Large intestine (tissue), 3 donors: ENCODE measurements around the gene IRF2BPL. TPM values are rescaled to one million over a fixed set of nuclear protein-coding genes. Genes with fewer than 3 reads are reported as not detected.
A peak's percentile ranks its signal among the peaks of the same experiment; 100 is the strongest.

Experiments used
- DNase-seq, 2 donors: peaks; one replicate each; pipeline versions ENCODE4 v3.0.0 to v3.0.0-alpha.2; 2013
- H3K27ac ChIP-seq: one replicate; pipeline ENCODE4 v1.5.1; 2013; ENCODE audit warnings: low read length
- H3K27me3 ChIP-seq: 2 replicates; pipeline ENCODE4 v1.6.1; 2013; ENCODE audit warnings: low read length; ENCODE audit not compliant: control insufficient read depth, insufficient read depth
- H3K36me3 ChIP-seq: 2 replicates; pipeline ENCODE4 v1.6.1; 2013; ENCODE audit warnings: low read length; ENCODE audit not compliant: control insufficient read depth, insufficient read depth
- H3K4me1 ChIP-seq: one replicate; pipeline ENCODE4 v1.6.1; 2013; ENCODE audit warnings: low read length; ENCODE audit not compliant: control insufficient read depth, insufficient read depth
- H3K4me3 ChIP-seq: one replicate; pipeline ENCODE4 v1.5.1; 2013; ENCODE audit warnings: low read length
- H3K9me3 ChIP-seq: one replicate; pipeline ENCODE4 v1.6.1; 2013; ENCODE audit warnings: mild to moderate bottlenecking, low read depth, low read length, moderate library complexity; ENCODE audit not compliant: control insufficient read depth
- WGBS: methylation state at CpG from one replicate; pipeline ENCODE4 v1.1.5; 2013; ENCODE audit warnings: low lambda C conversion rate; ENCODE audit not compliant: insufficient coverage; 5-methylcytosine and 5-hydroxymethylcytosine counted together
- polyA plus RNA-seq: library from polyadenylated mRNA; unstranded; fragments of 120-200 nt; gene quantifications from one replicate; pipeline ENCODE4 v1.2.1, GENCODE V29; 2013

Gene IRF2BPL
- polyA plus RNA-seq, 1 donor: 19.4 TPM

DNA sequence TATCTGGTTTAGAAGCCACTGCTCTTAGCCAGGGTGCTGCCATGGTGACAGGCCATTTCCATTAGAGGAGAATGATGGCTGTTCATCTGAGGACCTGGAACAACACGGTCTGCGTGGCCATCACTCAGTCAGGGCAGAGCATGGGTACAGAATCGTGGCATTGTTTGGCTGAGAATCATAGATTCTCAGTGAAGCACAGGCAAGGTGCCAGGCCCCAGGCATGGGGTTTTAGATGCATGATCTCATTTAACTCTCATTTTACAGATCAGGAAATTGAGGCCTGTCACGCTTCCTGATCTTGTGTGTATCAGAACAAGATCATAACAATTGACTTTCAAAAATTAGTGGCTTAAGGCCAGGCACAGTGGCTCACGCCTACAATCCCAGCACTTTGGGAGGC, 26.8 kb upstream of the IRF2BPL start:
- DNase-seq: no peak
- WGBS: no CpG with 5 or more reads among the region's 5 CpGs
- H3K4me3 ChIP-seq: no peak overlapping the region
- peaks cover 5% of the 10 kb centered on the region for H3K9me3 ChIP-seq
- H3K36me3 ChIP-seq: no peaks in the 10 kb centered on the region
- no peaks in the 10 kb centered on the region for H3K4me1 ChIP-seq
- H3K27me3 ChIP-seq: no peaks in the 10 kb centered on the region
- H3K27ac ChIP-seq: no peak overlapping the region

DNA sequence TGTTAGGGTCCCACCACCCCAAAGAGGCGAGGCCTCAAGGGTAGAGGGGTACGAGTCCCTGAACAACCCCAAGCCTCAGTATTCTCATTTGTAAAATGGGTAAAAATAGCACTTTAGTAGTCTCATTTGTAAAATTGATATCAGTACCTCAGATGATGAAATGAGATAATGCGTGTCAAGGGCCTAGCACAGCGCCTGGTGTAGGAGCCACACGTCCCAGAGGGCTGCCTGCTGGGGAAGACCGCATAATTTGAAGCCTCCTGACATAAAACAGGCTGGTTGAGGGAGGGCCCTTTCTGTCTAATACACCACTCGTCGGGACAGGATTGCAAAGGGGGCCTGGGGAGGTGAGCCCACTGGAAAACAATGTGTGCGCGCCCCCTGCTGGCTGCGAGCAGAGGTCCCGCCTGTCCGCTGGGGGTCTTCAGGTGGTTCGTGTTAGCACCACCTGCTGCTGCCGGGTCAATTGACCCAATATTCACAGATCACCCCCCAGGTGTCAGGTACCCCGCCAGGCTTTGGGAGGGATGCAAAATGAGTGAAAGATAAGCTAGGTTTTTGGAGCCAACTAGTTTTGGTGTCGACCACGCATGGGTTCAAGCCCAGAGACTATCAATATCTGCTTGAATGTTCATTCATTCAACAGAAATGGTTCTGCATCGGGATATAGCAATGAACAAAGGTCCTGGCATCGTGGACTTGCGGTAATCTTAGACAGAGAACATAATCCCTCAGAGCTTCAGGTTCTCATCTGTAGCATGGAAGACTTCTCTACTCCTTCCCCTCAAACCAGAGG, 24.7 kb upstream of the IRF2BPL start:
- H3K4me1 ChIP-seq: no peaks in the 10 kb centered on the region
- no peaks in the 10 kb centered on the region for H3K27me3 ChIP-seq
- H3K36me3 ChIP-seq: no peaks in the 10 kb centered on the region
- no CpG with 5 or more reads among the region's 21 CpGs for WGBS
- peak in 1 of 2 donors; percentile 47 for DNase-seq
- H3K27ac ChIP-seq: no peak overlapping the region
- H3K9me3 ChIP-seq: peaks cover 5% of the 10 kb centered on the region
- no peak overlapping the region for H3K4me3 ChIP-seq

DNA sequence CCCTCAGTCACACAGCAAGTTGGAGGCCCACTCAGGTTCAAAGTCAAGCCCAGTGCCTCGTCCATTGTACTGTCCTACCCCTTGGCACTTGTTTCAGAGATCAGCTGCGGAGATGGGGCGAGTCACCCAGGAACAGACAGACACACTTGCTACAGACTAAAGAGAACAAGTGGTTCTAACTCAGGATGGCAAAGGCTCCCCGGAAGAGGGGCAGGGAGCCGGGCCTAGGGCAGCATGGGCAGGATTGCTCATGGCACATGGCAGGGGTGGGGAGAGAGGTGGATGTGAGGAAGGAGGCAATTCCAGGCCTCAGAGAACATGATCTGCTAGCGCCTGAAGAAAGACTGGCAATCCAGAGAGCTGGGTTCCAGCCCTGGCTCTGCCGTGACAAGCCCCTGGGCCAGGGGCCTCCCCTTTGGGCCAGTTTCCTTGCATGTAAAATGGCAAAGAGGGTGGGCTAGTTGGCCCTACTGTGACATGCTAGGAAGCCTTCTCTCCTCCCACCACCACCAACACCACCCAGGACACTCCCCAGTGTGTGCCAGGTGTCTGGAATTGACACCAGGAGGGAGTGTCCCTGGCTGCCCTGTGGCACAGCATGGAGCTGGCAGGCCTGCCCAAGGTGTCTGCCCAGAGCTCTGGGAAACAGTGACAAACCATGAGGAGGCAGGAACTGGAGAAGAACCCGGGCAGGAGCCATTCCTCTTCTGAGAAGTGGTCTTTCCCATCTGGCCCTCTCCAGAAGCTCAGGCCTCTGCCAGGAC, 24.0 kb upstream of the IRF2BPL start:
- H3K4me3 ChIP-seq: no peak overlapping the region
- H3K27me3 ChIP-seq: no peaks in the 10 kb centered on the region
- H3K36me3 ChIP-seq: no peaks in the 10 kb centered on the region
- WGBS: 80% methylated on average over 1 of the region's 8 CpGs
- no peak overlapping the region for H3K27ac ChIP-seq
- DNase-seq: no peak
- peaks cover 5% of the 10 kb centered on the region for H3K9me3 ChIP-seq
- no peaks in the 10 kb centered on the region for H3K4me1 ChIP-seq

DNA sequence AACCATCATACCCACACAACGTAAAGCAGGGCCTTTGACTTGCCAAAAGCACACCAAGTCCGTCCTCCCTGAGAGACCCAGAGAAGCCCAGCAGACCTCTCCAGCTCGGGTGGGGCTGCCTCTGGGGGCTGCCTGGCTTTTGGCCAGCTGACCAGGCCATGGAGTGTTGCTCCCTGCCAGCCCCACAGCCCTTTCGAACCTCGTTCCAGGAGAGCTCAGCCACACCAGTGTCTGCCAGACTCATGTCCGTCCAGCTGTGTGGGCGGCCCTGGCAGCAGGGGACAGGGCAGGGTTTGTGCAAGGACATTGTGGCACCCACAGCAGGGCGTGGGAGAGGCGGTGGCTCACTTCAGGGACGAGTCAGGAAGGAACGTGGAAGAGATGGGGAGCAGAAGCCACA, 22.6 kb upstream of the IRF2BPL start:
- no peaks in the 10 kb centered on the region for H3K27me3 ChIP-seq
- no CpG with 5 or more reads among the region's 11 CpGs for WGBS
- DNase-seq: no peak
- no peak overlapping the region for H3K27ac ChIP-seq
- H3K9me3 ChIP-seq: peaks cover 3% of the 10 kb centered on the region
- no peak overlapping the region for H3K4me3 ChIP-seq
- no peaks in the 10 kb centered on the region for H3K36me3 ChIP-seq
- no peaks in the 10 kb centered on the region for H3K4me1 ChIP-seq

DNA sequence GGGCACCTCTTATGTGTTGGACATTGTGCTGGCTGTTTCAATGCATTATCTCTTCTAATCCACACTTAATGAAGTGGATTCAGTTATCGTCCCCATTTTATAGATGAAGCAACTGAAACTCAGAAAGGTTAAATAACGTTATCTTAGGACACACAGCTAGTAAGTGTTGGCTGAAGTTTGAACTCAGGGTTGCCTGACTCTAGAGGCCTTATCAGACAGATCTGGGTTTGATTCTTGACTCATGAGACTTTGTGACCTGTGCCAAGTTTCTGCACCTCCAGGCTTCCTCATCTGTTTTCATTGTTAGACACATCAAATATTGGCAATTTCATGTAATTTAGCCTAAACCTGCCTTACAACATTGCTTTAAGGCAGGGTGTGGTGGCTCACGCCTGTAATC, 18.2 kb upstream of the IRF2BPL start:
- peaks cover 31% of the 10 kb centered on the region for H3K4me1 ChIP-seq
- H3K9me3 ChIP-seq: no peaks in the 10 kb centered on the region
- no CpG with 5 or more reads among the region's 3 CpGs for WGBS
- H3K27ac ChIP-seq: no peak overlapping the region
- no peak for DNase-seq
- H3K36me3 ChIP-seq: no peaks in the 10 kb centered on the region
- no peaks in the 10 kb centered on the region for H3K27me3 ChIP-seq
- H3K4me3 ChIP-seq: no peak overlapping the region

DNA sequence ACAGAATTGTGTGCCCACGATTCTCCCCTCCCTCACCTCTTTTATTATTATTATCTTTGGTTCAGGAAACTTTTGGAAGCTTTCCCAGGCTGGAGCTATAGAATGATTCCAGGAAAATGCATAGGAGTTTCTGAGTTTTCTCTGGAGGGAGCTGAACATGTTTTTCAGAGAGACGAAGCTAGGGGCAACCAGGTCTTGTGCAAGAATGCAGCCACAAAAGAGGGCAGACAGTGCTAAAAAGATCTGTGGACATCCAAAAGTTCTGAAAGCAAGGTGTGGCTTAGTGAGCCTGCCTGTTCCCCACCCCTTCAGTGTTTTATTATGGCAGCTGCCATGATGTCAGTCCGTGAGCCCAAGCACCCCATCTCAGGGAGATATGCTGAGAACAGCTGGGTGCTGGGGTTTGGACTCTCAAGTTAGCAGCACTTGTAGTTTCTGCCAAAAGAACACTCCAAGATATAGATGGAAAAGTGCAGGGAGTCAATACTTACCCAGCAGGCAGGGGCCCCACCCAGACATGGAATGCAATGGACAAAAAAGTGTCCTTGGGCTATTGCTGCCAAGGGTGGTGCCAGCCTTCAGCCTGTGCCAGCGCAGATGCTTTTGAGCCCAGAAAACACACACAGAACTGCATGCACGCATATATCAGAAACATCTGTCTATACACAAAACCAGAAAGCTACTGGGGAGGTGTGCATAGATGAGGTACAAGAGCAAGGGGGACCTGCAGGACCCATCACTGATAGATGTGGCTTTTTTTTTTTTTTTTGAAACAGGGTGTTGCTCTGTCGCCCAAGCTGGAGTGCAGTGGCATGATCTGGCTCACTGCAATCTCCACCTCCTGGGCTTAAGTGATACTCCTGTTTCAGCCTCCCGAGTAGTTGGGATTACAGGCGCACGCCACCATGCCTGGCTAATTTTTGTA, 17.0 kb upstream of the IRF2BPL start:
- H3K4me1 ChIP-seq: peaks cover 44% of the 10 kb centered on the region
- DNase-seq: no peak

DNA sequence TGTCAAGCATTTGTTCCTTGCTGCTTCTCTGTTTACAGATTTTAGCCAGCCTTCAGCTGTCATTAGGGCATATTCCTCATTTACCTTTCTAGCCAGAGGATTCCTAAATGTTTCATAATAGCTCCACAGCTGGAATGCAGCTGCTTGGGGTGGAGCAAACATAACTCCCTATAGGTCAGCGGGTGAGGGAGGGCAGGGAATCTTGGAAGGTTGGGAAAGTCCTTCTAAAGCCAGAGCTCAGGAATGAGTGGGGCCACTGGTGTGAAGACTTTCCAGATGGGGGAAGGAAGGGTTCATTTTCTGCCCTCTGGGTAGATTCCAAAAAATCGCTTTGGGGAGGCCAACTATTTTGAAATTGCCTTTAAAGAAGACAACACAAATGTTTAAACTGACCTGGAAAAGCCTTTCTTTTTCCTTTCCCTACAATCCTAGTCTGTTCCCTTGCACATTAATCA, 16.3 kb upstream of the IRF2BPL start:
- peak overlapping the region; percentile 4 for H3K27ac ChIP-seq
- 0% methylated on average over 1 of the region's 2 CpGs for WGBS
- no peaks in the 10 kb centered on the region for H3K27me3 ChIP-seq
- H3K9me3 ChIP-seq: no peaks in the 10 kb centered on the region
- no peak overlapping the region for H3K4me3 ChIP-seq
- no peak for DNase-seq
- H3K36me3 ChIP-seq: no peaks in the 10 kb centered on the region
- H3K4me1 ChIP-seq: peaks cover 47% of the 10 kb centered on the region

More for the DNA sequence above, 17.0 kb upstream of the IRF2BPL start:
- H3K36me3 ChIP-seq: no peaks in the 10 kb centered on the region
- peak overlapping the region; percentile 4 for H3K27ac ChIP-seq
- H3K9me3 ChIP-seq: no peaks in the 10 kb centered on the region
- no peaks in the 10 kb centered on the region for H3K27me3 ChIP-seq
- H3K4me3 ChIP-seq: no peak overlapping the region
- no CpG with 5 or more reads among the region's 9 CpGs for WGBS

DNA sequence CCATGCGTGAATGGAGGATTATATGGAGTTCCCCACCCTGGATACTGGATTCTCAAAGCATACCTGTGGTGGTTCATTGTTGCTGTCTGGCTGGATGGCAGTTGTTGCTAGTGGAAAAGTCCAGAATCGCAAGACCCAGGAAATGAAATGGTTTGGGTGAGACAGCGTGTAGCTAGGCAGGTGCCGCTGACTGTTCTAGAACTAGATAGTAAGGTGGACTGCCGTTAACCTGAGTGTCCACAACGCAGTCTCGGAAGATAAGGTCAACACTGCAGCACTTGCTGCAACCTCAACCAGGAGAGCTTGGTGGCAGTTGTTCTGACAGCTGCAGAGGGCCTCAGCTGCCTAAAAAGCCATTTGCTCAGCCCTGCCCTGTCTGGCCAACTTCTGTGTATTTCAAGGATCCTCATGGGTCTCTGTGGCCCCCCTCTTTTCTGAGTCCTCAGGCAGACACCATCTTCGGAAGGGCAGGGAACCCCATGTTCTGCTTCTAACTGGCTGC, 15.5 kb upstream of the IRF2BPL start:
- Histone ChIP-seq H3K27ac (peak overlapping the region; percentile 58), H3K27me3 (no peaks in the 10 kb centered on the region), H3K4me1 (peaks cover 54% of the 10 kb centered on the region), H3K36me3 (no peaks in the 10 kb centered on the region), H3K4me3 (no peak overlapping the region), H3K9me3 (no peaks in the 10 kb centered on the region)
- DNase-seq: no peak
- no CpG with 5 or more reads among the region's 8 CpGs for WGBS

DNA sequence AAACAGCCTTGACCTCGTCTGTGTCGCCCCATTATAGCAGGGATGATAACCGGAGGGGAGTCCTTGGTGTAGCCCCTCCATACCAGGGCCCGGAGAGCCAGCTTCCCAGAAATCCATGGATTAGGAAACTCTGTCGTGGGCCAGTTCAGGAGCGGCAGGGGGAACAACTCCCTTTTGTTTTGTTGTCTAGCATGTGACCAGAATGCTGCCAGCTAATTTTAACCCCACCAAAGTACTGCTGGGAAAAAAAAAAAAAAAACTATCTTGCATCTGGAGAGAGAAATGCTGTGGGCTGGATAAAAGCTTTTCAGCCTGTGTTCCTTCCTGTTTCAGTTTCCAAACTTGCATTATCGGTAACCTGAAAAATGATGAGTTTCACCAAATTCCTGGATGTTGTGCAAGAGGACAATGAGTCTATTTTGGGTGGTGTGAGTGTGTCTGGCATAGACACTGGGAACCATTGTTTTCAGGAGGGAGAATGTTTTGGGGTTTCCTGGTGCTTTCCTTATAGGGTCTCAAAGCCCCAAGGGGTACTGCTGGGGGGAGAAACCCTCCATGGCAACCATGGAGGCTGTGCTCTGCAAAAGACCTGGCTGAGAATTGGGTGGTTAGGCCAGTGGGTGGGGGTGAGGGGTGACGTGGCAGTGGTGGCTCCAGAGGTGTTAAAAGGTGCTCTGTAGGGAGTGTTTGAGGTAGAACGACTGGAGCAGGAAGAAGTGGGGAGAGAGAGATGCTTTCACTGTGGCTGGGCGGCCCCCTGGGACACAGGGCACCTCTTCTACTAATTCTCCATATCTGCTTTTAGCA, 14.9 kb upstream of the IRF2BPL start:
- peak overlapping the region; percentile 58 for H3K27ac ChIP-seq
- H3K27me3 ChIP-seq: no peaks in the 10 kb centered on the region
- DNase-seq: peak; percentile 39 to 55
- WGBS: 20% methylated on average over 1 of the region's 10 CpGs
- no peaks in the 10 kb centered on the region for H3K9me3 ChIP-seq
- no peaks in the 10 kb centered on the region for H3K36me3 ChIP-seq
- no peak overlapping the region for H3K4me3 ChIP-seq
- peaks cover 60% of the 10 kb centered on the region for H3K4me1 ChIP-seq
